Measurements from ENCODE around the gene RPTOR. TPM values are rescaled to one million over a fixed set of nuclear protein-coding genes. Genes with fewer than 3 reads are reported as not detected.

RPTOR gene
- polyA plus RNA-seq, 1 of the 3 experiments (the other 2 are of a cell fraction), result 14.9 TPM

DNA sequence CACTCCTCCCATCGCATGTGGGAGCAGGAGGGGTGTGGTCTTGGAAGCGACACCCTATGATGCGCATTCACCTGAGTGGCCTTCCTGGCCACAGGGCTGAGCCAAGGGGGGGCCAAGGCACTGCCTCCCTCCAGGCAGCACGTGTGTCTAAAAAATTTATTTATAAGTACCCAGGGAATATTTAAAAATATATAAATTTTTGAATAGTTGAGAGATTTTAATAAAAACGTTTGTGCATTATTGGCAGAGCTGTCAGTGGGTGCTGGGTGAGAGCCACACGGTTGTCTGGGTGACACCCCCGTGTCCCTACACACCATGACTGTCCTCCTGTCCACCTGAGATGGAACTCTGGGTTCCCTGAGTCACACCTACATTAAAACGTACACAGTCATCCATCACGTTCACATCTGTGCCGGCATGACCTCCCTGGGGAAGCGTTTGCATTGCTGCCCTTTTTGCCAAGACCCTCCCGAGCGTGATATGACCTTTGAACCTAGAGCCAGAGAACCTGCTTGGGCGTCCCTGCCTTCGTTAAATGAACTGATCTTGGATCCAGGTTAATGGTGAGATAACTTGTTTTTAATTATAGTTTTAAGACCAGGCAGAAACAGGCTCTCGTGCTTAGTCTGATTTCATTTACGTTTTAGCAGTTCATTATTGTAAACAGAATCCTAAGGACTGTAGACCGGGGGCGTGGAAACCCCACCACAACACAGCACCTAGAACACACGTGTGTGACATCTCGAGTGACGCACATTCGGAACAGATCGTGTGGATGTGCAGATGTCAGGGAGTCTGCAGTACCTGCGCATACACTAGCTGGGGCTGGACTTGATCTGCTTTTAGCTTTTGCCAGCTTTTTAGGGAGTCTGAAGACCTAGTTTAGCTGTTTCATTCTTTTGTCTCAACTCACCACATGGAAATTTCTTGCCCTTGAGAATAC is 254.2 kb downstream of the RPTOR start:
- Histone ChIP-seq H3K27ac (ENCODE audit: low read depth in 2 of 2, low read length in 1 of 2) (no peak overlapping the region), H3K9me3 (no peaks in the 10 kb centered on the region), H3F3A (replicated peaks; ENCODE audit: insufficient read depth) (no peaks in the 10 kb centered on the region), H3K36me3 (replicated peaks in 1 of 2; ENCODE audit: control insufficient read depth in 1 of 2, insufficient read depth in 2 of 2, low read length in 1 of 2) (no peaks in the 10 kb centered on the region), H2AFZ (ENCODE audit: low read depth) (no peak overlapping the region), H4K20me1 (ENCODE audit: insufficient read depth) (no peaks in the 10 kb centered on the region), H3K79me2 (ENCODE audit: insufficient read depth) (no peaks in the 10 kb centered on the region), H3K4me3 (ENCODE audit: low read depth in 2 of 2, low read length in 1 of 2) (no peak overlapping the region), H3K27me3 (ENCODE audit: insufficient read depth) (no peaks in the 10 kb centered on the region), H3K4me1 (ENCODE audit: control insufficient read depth in 1 of 2, insufficient read depth in 2 of 2, low read depth in 1 of 2, low read length in 1 of 2) (peaks cover 7 to 26% of the 10 kb centered on the region in 2 experiments), H3K9me2 (no peaks in the 10 kb centered on the region), H3K9ac (no peak overlapping the region), H3K4me2 (no peak overlapping the region)
- CTCF ChIA-PET, result interaction anchor here (2.1 kb wide), 1 partner anchor 12 kb away, joined by 7 read pairs; no protein-coding TSS in a partner anchor
- DNase-seq, result no peak
- POLR2A ChIA-PET, result no interaction called here
- 92% methylated on average over 25 of the region's 25 CpGs for WGBS (ENCODE audit: low lambda C conversion rate)
- TF ChIP-seq, protein P1, sequence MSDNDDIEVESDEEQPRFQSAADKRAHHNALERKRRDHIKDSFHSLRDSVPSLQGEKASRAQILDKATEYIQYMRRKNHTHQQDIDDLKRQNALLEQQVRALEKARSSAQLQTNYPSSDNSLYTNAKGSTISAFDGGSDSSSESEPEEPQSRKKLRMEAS (IDR thresholded peaks at IDR 0.05; ENCODE audit: low read depth), result no peak
- TF ChIP-seq RFX5 (IDR thresholded peaks at IDR 0.05; ENCODE audit: low read length), result no peak
- TF ChIP-seq, protein P2, sequence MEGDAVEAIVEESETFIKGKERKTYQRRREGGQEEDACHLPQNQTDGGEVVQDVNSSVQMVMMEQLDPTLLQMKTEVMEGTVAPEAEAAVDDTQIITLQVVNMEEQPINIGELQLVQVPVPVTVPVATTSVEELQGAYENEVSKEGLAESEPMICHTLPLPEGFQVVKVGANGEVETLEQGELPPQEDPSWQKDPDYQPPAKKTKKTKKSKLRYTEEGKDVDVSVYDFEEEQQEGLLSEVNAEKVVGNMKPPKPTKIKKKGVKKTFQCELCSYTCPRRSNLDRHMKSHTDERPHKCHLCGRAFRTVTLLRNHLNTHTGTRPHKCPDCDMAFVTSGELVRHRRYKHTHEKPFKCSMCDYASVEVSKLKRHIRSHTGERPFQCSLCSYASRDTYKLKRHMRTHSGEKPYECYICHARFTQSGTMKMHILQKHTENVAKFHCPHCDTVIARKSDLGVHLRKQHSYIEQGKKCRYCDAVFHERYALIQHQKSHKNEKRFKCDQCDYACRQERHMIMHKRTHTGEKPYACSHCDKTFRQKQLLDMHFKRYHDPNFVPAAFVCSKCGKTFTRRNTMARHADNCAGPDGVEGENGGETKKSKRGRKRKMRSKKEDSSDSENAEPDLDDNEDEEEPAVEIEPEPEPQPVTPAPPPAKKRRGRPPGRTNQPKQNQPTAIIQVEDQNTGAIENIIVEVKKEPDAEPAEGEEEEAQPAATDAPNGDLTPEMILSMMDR (IDR thresholded peaks at IDR 0.05), result no peak
- TF ChIP-seq, protein P3, sequence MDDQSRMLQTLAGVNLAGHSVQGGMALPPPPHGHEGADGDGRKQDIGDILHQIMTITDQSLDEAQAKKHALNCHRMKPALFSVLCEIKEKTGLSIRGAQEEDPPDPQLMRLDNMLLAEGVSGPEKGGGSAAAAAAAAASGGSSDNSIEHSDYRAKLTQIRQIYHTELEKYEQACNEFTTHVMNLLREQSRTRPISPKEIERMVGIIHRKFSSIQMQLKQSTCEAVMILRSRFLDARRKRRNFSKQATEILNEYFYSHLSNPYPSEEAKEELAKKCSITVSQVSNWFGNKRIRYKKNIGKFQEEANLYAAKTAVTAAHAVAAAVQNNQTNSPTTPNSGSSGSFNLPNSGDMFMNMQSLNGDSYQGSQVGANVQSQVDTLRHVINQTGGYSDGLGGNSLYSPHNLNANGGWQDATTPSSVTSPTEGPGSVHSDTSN (IDR thresholded peaks at IDR 0.05), result no peak
- no peak for TF ChIP-seq GATA2 (CRISPR knock-in tag; IDR thresholded peaks at IDR 0.05)
- TF ChIP-seq EP300 (IDR thresholded peaks at IDR 0.05; ENCODE audit: borderline replicate concordance in 1 of 2, low read depth in 1 of 2, low read length in 1 of 2), result no peak
- TF ChIP-seq, protein P4, sequence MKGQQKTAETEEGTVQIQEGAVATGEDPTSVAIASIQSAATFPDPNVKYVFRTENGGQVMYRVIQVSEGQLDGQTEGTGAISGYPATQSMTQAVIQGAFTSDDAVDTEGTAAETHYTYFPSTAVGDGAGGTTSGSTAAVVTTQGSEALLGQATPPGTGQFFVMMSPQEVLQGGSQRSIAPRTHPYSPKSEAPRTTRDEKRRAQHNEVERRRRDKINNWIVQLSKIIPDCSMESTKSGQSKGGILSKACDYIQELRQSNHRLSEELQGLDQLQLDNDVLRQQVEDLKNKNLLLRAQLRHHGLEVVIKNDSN (IDR thresholded peaks at IDR 0.05; ENCODE audit: borderline replicate concordance, low read depth), result no peak
- TF ChIP-seq SIN3A (IDR thresholded peaks at IDR 0.05; ENCODE audit: borderline replicate concordance, low read depth, low read length), result no peak
- TF ChIP-seq TAF1 (IDR thresholded peaks at IDR 0.05; ENCODE audit: borderline replicate concordance, low read depth, low read length), result no peak
- no peak for TF ChIP-seq MEF2A (IDR thresholded peaks at IDR 0.05; ENCODE audit: borderline replicate concordance, low read depth)
- no peak for TF ChIP-seq EZH2phosphoT487 (IDR thresholded peaks at IDR 0.05; ENCODE audit: borderline replicate concordance, low read depth)
